ENCODE data around the gene FXN.
"Not testable (repeated sequence)": the region's sequence is repeated elsewhere in the genome, so short reads cannot be mapped to it uniquely, and the experiment has no call there.

The FXN gene

DNA sequence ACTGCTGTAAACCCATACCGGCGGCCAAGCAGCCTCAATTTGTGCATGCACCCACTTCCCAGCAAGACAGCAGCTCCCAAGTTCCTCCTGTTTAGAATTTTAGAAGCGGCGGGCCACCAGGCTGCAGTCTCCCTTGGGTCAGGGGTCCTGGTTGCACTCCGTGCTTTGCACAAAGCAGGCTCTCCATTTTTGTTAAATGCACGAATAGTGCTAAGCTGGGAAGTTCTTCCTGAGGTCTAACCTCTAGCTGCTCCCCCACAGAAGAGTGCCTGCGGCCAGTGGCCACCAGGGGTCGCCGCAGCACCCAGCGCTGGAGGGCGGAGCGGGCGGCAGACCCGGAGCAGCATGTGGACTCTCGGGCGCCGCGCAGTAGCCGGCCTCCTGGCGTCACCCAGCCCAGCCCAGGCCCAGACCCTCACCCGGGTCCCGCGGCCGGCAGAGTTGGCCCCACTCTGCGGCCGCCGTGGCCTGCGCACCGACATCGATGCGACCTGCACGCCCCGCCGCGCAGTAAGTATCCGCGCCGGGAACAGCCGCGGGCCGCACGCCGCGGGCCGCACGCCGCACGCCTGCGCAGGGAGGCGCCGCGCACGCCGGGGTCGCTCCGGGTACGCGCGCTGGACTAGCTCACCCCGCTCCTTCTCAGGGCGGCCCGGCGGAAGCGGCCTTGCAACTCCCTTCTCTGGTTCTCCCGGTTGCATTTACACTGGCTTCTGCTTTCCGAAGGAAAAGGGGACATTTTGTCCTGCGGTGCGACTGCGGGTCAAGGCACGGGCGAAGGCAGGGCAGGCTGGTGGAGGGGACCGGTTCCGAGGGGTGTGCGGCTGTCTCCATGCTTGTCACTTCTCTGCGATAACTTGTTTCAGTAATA, at the start of gene FXN:
TSS of gene FXN (plus strand) at position 315 of the 871 bp plus-strand sequence. CDS start at position 346, 31 bp downstream.
- peak; percentile 94 for DNase-seq (ENCODE audit: low spot score)

DNA sequence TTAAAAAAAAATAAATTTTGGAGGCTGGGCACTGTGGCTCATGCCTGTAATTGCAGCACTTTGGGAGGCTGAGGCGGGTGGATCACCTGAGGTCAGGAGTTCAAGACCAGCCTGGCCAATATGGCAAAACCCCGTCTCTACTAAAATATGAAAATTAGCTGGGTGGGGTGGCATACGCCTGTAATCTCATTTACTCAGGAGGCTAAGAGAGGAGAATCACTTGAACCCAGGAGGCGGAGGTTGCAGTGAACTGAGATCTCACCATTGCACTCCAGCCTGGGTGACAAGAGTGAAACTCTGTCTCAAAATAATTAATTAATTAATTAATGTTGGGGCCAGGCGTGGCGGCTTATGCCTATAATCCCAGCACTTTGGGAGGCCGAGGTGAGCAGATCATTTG, 48.6 kb upstream of the FXN start:
- not testable (repeated sequence) for DNase-seq (ENCODE audit: low spot score)

DNA sequence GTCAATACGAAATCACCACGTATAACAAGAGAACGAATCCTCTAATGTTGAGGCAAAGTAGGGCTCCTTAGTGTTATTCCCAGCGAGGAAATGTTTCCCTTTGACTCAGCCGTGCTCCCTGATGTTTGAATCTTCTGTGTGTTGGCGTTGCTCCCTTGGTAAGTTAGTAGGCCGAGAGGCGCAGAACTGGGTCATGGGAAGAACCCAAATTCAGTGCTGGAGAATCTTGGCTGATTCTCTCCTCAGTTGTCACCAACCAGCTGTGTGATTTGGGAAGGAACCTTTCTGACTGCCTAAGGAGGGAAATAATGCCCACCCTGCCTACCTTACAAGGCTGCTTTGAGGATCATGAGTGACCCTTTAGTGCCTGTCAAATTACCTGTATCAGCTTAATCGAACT, 44.1 kb upstream of the FXN start:
- no peak for DNase-seq (ENCODE audit: low spot score)

DNA sequence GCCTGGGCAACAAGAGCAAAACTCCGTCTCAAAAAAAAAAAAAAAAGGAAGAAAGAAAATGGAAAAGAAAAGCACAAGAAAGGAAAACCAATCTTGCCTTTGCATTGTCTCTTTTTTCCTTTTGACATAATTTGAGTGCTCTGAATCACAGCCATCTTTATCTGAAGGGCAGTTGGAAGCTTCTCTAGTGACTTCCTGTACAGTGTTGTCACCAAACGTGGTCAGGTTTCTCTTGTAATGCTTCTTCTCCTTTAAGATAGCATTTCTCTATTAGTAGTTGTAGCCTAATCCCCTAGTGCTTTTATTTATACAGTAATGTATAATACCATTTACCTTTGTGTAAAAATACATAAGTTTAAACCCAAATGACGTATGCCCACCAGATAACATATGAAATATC, 39.8 kb upstream of the FXN start:
- DNase-seq (ENCODE audit: low spot score), result no peak

DNA sequence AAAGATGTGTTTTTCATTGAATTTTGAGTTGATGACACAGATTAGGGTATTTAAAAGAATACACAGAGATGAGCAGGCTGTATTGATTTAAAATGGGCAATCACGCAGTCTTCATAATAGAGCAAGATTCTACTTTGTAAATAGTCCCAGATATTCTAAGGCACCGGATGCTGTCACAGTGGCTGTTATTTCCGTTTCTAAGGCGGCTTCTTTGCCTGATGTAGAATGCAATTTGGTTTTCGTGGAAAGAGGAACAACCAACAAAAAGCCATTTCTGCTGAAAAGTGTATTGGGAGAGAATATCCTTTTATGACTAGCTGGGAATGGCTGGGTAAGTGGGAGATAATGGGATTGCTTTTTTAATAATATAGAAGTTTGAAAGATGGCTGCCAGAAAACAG, 39.1 kb upstream of the FXN start:
- no peak for DNase-seq (ENCODE audit: low spot score)

DNA sequence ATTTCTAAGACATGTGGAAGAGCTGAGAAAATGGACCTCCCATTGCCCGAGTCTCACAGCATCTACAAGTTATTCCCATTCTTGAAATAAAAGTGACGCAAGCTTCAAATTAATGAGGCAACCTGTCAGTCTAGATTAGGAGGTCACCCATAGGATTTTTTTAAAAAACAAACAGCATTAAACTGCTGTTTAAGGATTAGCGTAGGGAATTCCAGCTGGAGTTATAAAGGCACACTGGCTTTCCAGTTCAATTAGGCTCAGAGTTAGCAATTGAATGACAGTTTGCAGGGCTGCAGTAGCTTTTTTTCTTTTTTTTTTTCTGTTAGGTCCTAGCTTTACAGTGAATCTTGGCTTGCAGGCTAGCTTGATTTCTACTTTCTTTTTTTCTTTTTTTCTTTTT, 37.9 kb upstream of the FXN start:
- DNase-seq (ENCODE audit: low spot score), result no peak

DNA sequence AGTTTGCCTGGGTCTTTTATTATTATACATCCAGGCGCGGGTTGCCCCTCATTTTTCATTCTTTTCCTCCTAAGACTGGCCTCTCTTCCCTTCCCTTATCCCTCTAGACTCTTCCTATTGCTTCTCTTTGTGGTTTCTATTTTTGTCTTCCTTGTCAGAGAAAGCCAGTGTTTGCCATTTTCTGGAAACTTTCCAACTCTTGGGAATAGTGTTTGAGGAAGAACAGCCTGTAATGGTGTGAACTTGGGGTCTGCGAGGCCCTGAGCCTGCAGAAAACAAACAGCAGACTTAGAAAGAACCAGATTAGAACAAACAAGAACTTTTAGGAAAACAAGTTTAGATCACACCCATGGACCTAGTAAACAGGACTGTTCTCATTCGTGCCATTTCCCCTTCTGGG, 37.2 kb upstream of the FXN start:
- no peak for DNase-seq (ENCODE audit: low spot score)

DNA sequence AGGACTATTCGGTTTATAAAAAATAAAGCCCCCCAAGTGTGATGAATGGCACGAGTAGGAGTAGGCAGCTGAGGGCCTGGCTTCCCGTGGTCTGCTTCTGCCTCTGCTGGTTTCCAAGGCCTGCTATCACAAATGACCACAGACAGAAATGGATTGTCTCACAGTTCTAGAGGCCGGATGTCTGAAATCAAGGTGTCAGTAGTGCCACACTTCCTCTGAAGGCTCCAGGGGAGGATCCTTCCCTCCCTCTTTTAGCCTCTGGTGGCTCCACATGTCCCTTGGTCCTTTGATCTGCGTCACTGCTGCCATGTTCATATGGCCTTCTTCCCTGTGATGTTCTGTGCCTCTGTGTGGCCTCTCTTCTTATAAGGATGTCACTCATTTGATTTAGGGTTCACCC, 36.7 kb upstream of the FXN start:
- DNase-seq (ENCODE audit: low spot score), result no peak

DNA sequence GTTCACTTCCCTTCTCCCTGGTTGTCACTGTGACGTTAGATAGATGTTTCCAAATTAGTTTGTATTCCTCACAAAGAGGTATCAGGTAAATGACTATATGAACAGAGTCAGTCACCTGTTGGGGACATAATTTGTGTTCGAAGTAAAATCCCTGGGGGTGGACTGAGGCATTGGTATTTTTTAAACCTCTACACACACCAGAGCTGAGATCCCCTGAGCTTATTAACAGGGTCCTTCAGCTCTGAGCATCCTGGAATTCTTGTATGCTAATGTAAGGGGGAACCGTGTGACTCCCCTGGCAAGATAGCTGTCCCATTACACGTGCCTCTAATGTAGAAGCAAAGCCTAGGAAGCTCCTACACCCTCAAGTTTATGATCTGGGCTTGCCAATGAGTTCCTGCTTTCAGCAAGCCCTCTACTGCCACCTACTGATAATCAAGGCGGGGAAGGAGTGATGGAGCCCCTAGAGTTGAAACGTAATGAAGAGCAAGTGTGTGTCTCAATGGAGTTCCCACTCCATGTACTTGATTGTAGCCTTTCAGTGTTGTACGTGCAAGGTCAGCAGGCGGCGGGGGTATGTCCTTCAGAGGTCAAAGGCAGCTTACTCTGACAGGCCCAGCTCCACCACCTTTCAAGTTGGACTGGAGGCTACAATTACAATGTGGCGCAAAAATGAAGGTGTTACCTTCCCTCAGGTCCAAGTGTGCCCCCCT, 36.0 kb upstream of the FXN start:
- peak; percentile 72 for DNase-seq (ENCODE audit: low spot score)

DNA sequence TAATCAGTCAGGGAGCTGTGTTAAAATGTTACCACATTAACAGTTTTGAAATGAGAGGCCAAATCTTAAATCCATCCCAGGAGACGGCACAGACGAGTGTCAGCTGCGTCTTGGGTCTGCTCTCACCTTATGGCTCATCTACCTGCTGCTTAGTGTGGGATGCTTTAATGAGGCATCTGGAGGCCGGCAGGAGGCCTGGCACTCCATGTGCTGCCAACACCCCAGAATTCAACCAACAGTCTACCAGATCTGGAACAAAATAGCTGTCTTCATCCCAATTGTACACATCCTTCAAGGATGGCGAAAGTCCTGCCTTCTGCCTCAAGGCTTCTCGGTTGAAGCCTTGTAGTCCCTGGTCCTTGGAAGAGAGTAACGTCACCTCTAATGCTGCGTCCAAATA, 33.6 kb upstream of the FXN start:
- no peak for DNase-seq (ENCODE audit: low spot score)

DNA sequence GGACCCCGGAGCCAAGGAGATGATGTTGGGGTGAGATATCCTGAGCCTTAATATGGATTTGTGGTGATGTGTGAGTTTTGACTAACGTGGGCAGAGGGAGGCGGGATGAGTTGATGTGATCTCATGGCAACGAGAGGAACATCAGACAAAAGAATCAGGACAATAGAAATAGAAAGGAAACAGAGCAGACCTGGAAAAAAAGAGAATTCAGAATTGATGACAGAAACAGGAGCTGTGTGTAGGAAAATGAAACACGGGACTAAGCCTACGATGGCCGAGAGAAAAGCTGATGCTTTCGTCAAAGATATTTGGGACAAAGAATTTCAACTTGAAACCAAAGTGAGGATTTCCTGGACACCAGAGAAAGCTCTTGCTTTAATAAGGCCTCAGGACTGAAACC, 32.5 kb upstream of the FXN start:
- DNase-seq (ENCODE audit: low spot score), result no peak

DNA sequence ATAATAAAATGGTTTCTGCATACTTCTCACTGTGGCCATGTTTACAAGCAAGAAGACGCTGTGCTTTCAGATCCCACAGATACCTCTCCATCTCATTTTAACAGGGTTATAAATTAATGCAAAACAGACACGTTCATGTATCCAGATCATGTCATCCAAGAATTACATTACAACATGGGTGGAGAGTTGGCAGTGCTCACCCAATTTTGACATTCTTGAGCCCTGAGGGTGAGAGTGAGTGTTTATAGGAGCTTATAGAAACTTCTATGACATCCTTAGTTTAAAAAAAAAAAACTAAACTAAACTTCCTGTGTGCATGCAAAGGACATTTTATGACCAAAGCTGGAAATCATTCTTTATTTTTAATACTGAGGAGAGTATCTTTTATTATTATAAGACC, 30.7 kb upstream of the FXN start:
- DNase-seq (ENCODE audit: low spot score), result no peak

DNA sequence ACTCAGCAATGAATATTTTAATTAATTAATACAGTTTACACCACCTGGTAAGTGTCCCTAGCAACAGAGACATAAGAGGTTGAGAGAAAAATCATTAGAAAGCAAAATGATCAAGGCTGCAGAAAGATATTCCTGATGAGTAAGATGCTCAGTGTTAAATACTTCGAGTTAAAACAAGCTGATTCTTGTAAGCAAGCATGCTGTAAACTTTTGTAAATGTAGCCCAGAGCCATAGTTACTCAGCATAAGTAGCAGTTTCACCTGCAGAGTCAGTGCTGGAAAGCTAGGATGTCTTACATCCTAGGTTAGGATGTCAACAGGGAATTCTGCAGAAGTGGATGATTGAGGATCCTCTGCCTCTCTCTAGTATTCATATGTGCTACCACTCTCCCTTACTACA, 25.8 kb upstream of the FXN start:
- no peak for DNase-seq (ENCODE audit: low spot score)

DNA sequence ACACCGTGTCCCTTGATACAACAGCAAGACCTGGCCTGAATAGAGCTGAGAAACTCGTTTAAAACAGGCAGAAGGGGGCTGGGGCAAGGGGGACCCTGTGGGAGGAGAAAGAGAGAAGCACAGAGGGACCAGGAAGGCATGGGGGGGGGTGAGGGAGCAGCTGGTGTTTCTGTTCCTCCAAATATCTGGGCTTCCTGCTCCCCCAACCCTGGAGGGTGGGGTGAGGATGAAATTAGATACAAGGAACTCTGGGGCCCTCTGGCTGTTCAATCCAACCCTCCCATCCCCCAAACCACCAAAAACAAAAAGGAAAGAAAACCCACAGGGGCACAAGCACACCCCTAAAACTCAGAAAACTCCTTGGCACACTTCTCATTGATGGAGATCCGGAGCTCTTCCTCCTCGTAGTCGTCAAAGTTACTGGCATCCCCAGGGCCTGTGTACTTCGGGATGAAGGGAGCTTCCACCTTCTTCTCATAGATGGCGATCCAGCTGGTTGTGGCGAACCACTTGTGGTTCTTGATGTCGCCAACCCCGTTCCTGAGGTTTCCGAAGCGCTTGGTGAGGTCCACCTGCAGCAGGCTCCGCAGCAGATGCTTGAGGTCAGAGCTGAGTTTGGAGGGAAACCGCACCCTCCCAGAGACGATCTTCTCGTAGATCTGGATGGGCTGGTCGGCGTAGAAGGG, 22.7 kb upstream of the FXN start:
- DNase-seq (ENCODE audit: low spot score), result no peak

DNA sequence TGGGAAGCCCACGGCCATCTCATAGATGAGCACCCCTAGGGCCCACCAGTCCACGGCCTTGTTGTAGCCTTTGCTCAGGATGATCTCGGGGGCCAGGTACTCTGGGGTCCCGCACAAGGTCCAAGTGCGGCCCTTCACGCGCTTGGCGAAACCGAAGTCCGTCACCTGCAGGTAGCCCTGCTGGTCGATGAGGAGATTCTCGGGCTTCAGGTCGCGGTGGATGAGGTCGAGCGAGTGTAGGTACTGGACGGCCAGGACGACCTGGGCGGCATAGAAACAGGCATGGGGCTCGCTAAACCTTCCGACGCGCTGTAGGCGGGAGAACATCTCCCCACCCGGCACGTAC, 22.2 kb upstream of the FXN start:
- no peak for DNase-seq (ENCODE audit: low spot score)

DNA sequence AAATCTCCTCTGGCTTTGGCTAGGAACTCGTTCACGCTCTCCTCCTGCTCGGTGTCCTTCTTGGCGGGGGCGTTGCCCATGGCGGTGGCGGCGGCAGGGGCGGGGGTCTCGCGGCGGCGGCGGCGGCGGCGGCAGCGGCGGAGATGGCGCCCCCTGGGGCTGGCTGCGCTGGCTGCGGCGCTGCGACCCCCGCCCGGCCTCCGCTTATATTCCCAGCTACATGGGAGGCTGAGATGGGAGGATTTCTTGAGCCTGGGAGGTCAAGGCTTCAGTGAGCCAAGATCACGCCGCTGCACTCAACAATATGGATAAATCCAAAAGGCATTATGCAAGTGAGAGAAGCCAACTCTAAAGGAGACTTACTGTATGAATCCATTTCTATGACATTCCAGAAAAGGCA, 21.5 kb upstream of the FXN start, which contains the start of gene PRKACG:
TSS of gene PRKACG (minus strand) at position 101 of the 400 bp plus-strand sequence. CDS start at position 80, 21 bp downstream.
- DNase-seq (ENCODE audit: low spot score), result no peak

DNA sequence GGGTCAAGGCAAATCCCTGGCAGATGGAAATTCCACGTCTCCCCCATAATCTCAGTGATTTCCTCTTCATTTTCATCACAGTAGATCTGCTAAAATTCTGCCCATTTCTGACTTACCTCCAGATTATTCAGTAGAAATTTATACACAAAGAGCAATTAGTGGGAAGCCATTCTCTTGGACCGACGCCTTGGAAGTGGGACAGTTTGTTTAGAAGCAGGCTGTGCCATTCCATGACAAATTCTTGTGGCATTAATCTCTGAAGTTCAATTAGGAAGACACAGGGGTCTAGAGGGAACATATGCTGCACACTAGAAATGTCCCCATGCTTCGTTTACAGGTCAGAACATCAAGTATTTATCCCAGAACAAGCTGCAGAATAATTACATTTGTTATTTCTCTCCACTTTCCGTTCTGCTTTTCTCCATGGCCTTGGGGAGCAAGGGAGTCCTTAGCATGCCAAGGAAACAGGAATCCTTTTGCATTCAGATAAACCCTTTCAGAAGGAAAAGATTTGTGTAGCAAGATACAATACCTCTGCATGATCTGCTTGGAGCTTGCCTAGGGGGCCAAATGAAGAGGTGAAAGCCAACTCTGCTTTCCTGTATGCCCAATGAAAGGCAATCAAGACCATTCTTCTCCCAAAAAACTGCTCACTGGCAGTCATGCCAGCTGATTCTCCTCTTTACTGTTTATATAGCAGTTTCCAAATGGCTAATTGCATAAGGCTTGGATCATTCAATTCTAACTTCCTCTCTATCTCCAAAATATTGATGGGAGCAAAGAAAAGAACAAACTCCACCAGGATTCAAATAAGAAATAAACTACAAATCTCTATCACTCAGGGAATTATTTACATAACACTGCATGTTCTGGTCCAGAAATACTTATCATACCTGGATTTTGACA, 19.1 kb upstream of the FXN start:
- DNase-seq (ENCODE audit: low spot score), result no peak

DNA sequence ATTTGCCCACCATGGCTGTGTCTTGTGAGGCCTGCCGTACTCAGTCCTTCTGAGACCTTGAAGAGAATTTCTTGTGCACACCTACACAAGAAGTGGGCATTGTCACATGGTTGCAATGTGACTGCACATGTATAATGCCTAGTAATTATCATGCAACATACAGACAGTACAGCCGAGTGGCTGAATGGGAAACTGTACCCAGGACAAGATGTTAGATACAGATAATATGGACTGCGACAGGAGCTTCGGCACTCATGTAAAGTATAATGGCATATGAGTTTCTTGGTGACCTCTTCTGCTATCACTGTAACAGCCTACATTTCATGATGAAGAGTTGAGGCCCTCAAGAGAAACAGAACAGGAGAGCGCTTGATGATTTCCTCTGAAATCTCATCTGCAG, 16.8 kb upstream of the FXN start:
- no peak for DNase-seq (ENCODE audit: low spot score)

DNA sequence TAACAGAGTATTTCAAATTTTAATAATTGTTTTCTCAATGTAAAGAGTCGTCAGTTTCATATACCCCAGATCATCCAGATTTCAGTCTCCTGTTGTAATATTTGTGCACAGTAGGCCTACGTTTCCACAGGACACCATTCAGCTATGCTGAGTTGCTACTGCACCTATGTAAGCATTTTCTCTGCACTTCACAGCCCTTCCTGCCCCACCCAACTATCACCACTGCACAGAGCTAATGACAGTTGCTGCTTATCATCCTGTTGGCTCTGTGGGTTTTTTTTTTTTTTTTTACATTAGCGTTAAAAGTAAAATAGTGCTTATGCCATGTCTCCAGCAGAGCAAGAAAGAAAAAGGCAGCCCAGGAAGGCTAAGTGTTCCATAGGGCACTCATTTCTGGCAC, 15.7 kb upstream of the FXN start:
- no peak for DNase-seq (ENCODE audit: low spot score)

DNA sequence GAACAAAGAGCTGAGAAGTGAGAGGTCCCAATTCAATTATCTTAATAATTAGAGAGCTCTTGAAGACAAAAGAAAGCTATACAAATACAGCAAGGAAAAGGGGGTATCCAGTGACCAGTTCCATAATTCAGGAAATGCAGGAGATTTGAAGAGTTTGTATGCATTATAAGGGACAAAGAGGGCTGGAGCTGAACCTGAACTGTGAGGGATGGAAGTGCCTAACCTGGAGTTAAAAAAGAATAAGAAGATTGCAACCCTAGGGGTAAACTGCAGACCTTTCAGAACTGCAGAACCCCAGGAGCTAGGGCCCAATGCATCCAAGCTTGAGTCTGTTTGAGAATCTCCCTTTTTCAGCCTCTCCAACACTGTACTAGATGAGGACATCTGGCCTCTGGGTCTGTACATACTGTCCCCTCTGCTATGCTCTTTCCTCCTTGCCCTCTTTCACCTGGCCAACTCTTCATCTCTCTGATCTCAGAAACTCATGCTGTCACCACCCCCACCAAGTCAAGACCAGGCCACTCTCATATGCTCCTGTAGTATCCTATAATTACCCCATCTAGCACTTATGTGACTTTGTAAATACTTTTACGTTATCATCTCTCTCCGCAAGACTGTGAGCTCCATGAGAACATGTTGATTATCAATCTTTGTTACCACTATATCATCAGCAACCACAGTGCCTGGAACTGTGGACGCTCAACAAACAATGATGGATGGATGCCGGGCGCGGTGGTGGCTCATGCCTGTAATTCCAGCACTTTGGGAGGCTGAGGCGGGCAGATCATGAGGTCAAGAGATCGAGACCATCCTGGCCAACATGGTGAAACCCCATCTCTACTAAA, 15.0 kb upstream of the FXN start:
- no peak for DNase-seq (ENCODE audit: low spot score)

DNA sequence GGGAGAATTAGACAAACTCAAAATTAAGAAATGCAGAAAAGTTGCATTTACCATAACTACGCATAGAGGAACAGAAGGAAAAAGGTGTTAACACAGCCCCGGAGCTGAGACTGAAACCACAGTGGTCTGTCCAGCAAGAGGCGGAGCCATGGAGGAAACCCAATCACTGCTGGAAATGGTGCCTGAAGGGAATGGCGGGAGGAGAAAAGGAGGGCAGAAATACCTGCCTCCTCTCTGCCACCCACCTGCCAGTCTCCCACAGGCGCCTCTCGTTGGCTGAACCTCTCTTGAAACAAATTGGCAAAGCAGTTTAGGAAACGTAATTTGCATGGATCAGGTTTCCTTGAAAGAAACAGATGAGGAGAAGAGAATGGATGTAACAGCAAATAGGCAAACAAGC, 11.9 kb upstream of the FXN start:
- DNase-seq (ENCODE audit: low spot score), result no peak
